ENCODE data around the gene IFFO2.

GRCh38 chr1:18944810-18945209, 11.7 kb downstream of the IFFO2 start:
- TF ChIP-seq POLR2AphosphoS5 (IDR thresholded peaks at IDR 0.05; ENCODE audit: low read depth) (no peak), EZH2 (IDR thresholded peaks at IDR 0.05; ENCODE audit: low read depth, unreplicated experiment) (no peak), CTCF (conservative IDR thresholded peaks at IDR 0.05; ENCODE audit: low read depth in 2 of 2) (no peak)
